Measurements from ENCODE around the gene CAMTA1.

- TF ChIP-seq CTCF (conservative IDR thresholded peaks at IDR 0.05; ENCODE audit: low read length) = no peak
- TF ChIP-seq EZH2phosphoT487 (IDR thresholded peaks at IDR 0.05; ENCODE audit: borderline replicate concordance, low read depth, low read length) = no peak
Measured at GRCh38 chr1:6930732-6931300, 145.6 kb downstream of the CAMTA1 start.
